Renal cortical epithelial cell (primary cell): Measurements from ENCODE around the gene BCAS1. TPM values are rescaled to one million over a fixed set of nuclear protein-coding genes. Genes with fewer than 3 reads are reported as not detected.

Experiments
- DNase-seq: peaks from one replicate; pipeline ENCODE4 v3.0.0-alpha.2; 2011; ENCODE audit warnings: low read depth
- total RNA-seq: library from RNA; depleted of rRNA; stranded (reverse); fragments of >200 nt; gene quantifications from 2 replicates; pipeline ENCODE4 v1.2.3, GENCODE V29; 2014

BCAS1 gene
- total RNA-seq, 1 donor from 2014 or later, result 0.10 TPM

DNA sequence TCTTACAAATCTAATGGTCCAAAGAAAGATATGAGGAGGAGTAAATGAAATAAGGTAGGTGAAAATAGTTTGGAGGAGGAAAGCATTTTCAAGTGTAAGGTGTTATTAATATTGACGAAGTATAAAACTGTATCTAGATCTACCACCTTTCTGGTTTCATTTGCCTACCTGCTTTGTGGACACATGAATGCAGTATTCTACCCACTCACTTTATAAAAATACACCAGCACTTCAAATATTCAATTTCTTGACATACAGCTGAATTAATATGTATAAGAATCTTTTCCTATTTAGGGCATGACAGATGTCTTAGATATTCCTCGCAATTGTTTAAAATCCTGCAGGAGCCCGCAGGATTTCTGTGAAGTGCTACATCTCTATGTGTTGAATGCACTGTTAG is 108.0 kb downstream of the BCAS1 start:
- DNase-seq, result no peak

DNA sequence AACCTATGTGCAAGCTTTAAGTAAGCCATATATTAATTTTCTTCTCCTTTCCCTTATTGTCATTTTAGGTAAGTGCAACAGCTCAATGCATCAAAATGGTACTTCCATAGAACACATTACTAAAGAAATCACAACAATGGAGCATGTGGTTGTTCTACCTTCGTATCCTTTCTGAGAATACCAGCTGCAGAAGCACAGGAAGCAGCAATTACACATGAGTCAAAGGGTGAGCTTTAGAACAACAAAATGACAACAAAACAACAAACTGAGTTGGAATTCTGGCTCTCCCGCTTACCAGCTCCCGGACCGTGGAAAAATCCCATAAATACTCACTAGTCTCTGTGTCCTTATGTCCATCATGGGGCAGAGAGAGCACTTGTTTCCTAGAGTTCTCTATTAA is 108.9 kb downstream of the BCAS1 start:
- no peak for DNase-seq

DNA sequence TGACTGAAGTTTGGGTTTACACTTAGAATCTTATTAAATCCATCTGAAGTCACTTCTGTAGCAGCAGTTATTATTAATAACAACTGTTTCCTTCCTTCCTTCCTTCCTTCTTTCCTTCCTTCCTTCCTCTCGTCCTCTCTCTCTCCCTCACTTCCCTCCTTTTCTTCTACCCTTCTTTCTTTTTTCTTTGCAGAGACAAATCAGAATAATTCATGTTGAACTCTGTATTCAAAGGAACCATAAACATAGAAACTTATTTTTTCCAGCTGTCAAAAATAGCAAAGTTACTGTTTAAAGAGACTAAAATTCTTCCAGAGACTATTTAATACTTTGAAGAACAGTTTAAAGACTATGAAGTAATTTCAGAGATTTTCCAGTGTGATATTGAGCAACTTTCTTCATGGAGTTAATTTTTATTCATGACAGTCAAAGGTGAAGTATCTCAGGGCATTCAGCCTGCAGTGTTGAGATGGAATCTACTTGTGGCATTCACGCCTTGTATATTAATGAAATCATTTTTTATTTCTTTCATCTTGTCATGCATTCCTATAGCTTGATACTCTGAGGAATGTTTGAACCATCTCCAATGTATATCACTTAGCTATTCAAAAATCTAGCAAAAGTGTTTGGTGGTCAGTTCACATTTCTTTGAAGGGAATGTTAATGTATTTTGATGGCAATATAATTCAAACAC is 109.7 kb downstream of the BCAS1 start:
- peak; percentile 74 for DNase-seq

GRCh38 chr20:53959911-53960578 is 110.3 kb downstream of the BCAS1 start:
- peak; percentile 86 for DNase-seq

DNA sequence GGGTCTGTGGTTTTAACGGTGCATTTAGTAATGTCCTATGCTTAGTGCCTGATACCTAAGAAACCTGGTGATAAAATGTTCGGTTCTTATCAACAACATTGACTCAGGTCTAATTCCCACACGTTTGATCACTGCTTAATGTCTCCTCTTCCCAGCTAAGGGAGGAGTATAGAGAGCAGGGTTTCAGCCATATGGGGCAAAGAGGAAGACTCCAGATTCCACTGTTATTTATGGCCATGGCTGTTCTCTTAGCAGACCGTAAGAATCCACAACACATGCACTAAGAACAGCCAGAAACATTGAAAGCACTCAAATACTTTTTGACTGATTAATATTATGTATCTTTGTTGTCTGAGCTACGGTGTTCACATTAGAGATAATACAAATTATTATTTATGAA is 112.1 kb downstream of the BCAS1 start:
- no peak for DNase-seq

DNA sequence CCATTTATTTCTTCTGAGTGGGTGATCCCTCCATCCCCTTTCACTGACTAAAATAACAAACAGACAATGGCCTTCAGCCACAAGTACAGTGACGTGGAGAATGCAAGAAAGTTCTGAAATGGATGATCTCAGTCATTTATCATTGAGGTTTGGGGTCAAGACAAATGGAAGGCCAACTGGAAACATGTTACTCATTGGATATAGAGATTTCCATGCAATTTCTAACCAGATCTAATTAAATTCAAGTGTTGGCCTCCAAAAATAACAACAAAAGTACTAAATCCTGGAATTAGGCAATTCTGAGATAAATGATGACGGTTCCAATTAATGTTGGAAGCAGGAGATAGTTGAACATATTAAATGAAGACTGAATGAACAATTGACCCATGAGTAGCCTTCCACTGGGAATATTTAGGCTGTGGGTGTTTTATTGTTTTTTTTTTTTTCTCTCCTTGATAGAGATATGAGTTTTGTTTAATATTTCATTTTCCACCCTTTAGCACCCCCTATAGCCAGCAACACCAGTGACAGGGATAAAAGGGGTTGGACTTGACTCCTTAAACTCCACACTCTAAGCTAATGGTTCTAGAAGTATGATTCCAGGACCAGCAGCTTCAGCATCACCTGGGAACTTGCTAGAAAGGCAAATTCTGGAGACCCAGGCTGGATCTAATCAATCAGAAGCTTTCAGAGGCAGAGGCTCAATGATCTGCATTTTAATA is 112.8 kb downstream of the BCAS1 start:
- peak; percentile 64 for DNase-seq

DNA sequence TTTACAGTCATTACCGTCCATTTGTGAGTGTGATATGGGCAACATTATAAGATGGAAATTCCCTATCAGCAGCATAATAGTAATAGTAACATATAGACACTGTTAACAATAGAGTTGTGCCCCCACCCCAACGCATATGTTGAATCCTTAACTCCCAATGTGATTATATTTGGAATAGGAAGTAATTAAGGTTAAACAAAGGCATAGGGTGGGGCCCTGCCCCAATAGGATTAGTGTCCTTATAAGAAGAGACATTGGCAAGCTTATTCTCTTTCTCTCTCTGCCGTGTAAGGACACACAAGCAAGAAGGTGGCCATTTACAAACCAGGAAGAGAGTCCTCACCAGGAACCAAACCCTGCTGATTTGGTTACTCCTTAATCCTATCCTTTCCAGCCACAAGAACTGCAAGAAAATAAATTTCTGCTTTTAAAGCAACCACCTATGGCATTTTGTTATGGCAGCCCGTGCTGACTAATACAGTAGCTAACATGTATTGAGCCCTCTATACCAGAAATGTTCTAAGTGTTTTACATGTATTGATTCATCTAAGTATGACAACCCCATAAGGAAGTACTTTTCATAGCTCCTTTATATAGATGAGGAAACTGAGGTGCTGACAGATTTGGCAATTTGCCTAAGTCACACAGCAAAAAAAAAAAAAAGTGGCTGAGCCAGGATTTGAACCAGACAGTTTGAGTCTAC is 114.2 kb downstream of the BCAS1 start:
- DNase-seq, result no peak

DNA sequence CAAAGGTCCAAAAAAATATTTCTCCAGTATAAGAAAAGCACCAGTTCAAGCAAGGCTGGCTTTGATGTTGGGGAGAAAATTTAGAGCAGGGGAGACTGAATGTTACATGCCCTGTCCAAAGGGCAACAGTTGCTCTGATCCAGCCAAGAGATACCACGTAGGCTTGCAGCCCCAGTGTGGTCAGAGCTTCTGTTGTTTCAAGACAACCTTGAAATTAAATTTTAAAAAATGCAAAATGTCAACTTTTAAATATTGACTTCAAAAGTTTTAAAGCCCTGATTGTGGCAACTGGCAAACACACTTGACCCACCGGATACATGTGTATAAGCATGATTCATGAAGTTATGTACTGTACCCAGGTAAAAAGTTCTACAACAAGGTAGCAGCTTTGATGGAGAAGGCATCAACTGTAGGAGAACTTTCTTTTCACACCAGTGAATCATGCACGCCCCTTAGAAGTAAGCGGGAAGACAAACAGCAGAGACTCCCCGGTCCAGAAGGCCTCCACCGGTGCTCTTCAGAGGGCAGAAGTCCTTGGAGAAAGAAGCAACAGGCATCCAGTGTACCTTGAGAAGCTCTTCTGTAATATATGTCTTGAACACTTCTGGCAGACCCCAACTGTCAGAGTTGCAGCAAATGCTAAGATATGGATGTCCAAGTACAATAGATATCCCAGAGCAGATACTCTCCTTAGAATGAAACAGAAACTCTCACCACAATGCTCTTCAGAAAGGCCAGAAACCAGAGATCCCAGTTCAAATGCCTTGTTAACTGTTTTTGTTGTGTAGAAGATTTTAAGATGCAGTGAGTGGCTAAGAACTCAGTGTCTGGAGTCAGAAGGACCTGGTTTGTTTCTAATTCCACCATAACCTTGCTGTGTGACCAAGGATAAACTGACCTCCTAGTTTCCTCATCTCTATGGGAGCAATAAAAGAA is 115.4 kb downstream of the BCAS1 start:
- DNase-seq, result no peak

- DNase-seq, result no peak
Measured at GRCh38 chr20:53952528-53953096, 117.8 kb downstream of the BCAS1 start.

DNA sequence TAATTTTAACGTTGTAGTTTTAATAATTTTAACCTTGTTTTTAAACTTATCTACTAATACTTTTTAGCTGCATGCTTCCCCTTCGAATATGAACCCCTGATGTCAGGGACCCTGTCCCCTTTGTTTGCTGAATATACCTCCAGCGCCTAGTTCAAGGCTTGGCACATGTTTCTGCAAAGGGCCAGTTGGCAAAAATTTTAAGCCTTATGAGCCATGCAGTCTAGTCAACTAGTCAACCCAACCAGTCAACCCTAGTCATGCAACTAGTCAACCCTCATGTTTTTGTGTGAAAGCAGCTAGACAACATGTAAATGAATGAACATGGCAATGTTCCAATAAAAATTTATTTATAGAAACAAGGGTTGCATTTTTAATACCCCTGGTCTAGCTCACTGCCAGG is 119.8 kb downstream of the BCAS1 start:
- no peak for DNase-seq

DNA sequence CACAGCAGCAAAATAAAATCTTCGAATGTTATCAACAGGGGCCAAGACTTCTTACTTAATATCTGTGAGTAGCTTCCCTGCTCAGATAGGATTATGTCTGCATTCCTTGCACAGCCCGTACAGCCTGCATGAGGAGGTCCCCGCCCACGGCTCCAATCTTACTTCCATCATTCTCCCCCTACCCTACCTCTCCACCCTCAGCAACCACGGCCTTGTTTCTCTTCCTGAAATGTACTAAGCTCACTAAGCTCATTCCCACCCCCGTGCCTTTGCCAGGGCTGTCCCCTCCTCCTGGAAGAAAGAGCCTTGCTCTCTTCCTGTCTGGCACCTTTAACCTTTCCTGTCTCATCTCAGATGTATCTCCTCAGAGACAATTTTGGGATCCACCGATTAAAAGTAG is 120.4 kb downstream of the BCAS1 start:
- no peak for DNase-seq

DNA sequence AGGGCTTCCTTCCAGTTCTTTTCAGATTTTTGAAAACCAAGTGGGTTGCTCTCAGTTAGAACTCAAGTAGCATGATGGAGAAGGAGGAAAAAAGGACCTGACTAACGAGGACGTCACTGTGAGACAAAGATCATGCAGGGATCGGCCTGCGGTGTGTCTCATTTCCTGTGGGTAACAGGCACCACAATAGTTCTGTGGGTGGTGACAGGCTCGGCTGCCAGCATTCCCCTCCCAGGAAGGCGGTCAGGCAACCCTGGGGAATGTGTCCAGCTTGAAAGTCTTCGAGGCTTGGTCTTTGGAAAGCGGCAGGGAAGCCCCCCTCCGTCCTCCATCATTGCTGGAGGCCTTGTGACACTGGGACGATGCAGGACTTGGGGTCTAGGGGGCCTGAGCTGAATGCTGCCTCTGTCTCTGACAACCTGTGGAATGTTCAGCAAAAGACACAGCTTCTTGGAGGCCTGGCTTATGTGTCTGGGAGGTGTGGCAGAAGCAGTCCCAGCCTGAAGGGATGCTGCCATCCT is 121.0 kb downstream of the BCAS1 start:
- peak; percentile 86 for DNase-seq

- DNase-seq, result no peak
Measured at GRCh38 chr20:53948383-53949318, 121.7 kb downstream of the BCAS1 start.

DNA sequence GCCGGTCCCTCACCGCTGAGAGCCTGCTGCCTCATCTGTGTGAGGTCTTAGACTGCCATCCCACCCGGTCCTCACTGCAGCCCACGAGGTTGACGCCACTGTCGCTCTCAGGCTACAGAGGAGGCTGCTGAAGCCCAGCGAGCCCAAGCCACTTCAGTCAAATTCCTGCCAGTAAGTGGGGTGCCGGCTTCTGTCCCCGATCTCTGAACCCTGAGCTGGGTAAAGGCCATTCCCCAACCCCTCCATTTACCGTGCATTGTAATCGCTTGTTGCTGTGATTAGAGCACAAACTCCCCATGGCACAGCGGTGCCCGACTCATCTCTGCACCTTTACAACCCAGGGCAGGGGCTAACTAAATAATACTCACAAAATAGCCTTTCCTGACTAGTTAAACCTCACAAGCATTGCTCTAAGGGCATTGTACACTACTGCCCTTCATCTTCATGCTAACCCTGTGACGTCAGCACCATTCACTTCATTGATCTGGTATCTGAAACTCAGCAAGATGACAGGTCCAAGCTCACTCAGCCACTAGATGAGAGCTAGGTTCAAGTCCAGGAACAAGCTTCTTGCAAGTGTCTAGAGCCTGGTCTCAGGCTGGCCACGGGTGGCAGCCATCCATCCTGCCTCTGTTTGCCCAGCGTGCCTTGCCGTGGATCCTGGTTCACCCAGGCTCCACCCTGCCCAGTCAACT is 122.7 kb downstream of the BCAS1 start:
- no peak for DNase-seq

GRCh38 chr20:53946106-53946505 is 124.3 kb downstream of the BCAS1 start:
- DNase-seq, result no peak

DNA sequence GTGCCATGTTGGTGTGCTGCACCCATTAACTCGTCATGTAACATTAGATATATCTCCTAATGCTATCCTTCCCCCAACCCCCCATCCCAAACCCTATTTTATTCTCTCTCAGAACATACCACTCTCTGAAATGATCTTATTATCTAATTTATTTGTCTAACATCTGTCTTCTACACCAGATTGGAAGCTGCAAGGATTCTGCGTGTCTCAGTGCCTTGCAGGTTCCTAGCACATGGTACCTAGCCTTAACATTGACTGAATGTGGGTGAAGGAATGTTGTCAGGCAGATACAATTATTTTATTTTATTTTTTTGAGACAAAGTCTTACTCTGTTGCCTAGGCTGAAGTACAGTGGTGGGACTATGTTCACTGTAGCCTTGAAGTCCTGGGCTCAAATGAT is 124.9 kb downstream of the BCAS1 start:
- DNase-seq, result no peak

GRCh38 chr20:53944796-53945195 is 125.6 kb downstream of the BCAS1 start:
- no peak for DNase-seq

DNA sequence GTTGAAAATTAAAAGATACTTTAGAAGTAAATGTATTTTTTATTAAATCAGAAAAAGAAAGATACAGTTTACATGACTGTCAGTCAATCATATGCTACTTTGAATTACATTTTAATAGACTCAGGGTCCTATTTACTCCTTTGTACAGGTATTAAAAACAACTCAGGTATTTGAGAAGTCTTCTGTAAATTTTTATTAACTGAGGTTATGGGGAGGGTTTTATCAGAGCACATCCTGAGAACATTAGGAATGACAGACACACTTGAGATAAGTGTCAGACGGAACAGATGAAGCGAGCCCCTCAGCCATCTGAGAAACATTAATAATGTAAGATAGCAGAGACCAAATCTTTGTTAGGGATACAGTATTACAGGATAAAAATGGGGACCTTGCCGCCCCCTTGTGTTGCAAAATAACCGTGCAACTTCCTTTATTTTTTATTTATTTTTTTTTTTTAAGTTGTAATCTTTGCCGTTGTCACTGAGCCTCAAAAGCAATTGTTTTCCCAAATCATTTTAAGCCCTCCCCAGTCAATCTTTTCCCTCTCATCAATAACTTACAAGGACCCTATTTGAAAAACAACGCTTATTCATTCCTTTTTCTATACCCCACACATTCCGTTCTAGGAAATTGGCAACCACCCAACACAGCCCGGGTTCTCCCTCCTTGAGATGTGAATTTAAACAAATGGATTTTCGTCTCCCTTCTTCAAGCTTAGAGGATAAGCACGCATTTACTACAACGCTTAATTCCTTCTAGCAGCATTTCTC is 126.7 kb downstream of the BCAS1 start:
- DNase-seq, result no peak
